GM12878 (cell line): ENCODE measurements around the gene NSUN7. TPM values are rescaled to one million over a fixed set of nuclear protein-coding genes. Genes with fewer than 3 reads are reported as not detected.
A peak's percentile ranks its signal among the peaks of the same experiment; 100 is the strongest.
"Not testable (repeated sequence)": the region's sequence is repeated elsewhere in the genome, so short reads cannot be mapped to it uniquely, and the experiment has no call there.

ENCODE experiments used
- ATAC-seq: fragments of 200-7000 bp; cut with Tn5 transposase; 3 replicates; pipeline ENCODE4 v1.9.1; 2020; ENCODE audit warnings: mild to moderate bottlenecking, moderate library complexity
- BruUV-seq: library from RNA; stranded (reverse); fragments of 400-500 nt; replicated peaks from 2 replicates; lab custom pipeline; 2021; lab: Mats Ljungman, UMichigan
- CTCF ChIA-PET: fragments of 300-600 bp; sonication (Branson Sonifier 250); formaldehyde crosslinking; extraction: SDS; loops from one replicate; lab custom pipeline; 2021; ENCODE audit warnings: inconsistent platforms; lab: Yijun Ruan, JAX
- POLR2A ChIA-PET: fragments of 350-600 bp; formaldehyde crosslinking; extraction: SDS; loops from one replicate; lab custom pipeline; 2021; ENCODE audit warnings: inconsistent platforms; lab: Charles Lee
- RAD21 ChIA-PET: fragments of 300-600 bp; sonication (Branson Sonifier 250); formaldehyde crosslinking; loops from one replicate; lab custom pipeline; 2023; ENCODE audit warnings: antibody characterized with exemption; ENCODE audit not compliant: unreplicated experiment; lab: Charles Lee
- SMC1A ChIA-PET: fragments of 300-600 bp; sonication (Branson Sonifier 250); formaldehyde crosslinking; loops from one replicate; lab custom pipeline; 2023; ENCODE audit not compliant: unreplicated experiment, uncharacterized antibody; lab: Charles Lee
- DNase-seq: peaks from one replicate; pipeline ENCODE4 v3.0.0-alpha.2; 2011; ENCODE audit warnings: low read depth, low spot score
- FAIRE-seq: peaks from 3 replicates; lab custom pipeline; 2011; peaks lifted over from hg19 to GRCh38; lab: Jason Lieb, UNC
- H2AFZ ChIP-seq: 2 replicates; pipeline ENCODE4 v1.6.0; 2011; ENCODE audit warnings: low read depth, low read length, control low read depth; ENCODE audit not compliant: control insufficient read depth
- H3K27ac ChIP-seq: 2 replicates; pipeline ENCODE4 v1.5.1; 2011; ENCODE audit warnings: control low read depth; ENCODE audit not compliant: control insufficient read depth, insufficient read depth
- H3K27me3 ChIP-seq, 2 experiments: replicated peaks in 1 of 2; 2 replicates each; pipeline versions ENCODE4 v1.6.0 to v1.6.1; 2011; ENCODE audit warnings: low read length in 1 of 2; ENCODE audit not compliant: control insufficient read depth in 2 of 2, insufficient read depth in 2 of 2
- H3K36me3 ChIP-seq, 2 experiments: 2 replicates each; pipeline ENCODE4 v1.5.1; 2011; ENCODE audit warnings: low read length in 1 of 2; ENCODE audit not compliant: control insufficient read depth in 2 of 2, insufficient read depth in 2 of 2
- H3K4me1 ChIP-seq: 2 replicates; pipeline ENCODE4 v1.6.1; 2011; ENCODE audit warnings: mild to moderate bottlenecking, low read length, moderate library complexity, mixed read lengths; ENCODE audit not compliant: control insufficient read depth, insufficient read depth
- H3K4me2 ChIP-seq: 2 replicates; pipeline ENCODE4 v1.6.0; 2011; ENCODE audit warnings: control low read depth; ENCODE audit not compliant: control insufficient read depth, insufficient read depth
- H3K4me3 ChIP-seq: fragments of 200-600 bp; sonication (generic); 2 replicates; pipeline ENCODE4 v1.5.1; 2016
- H3K79me2 ChIP-seq: 2 replicates; pipeline ENCODE4 v1.6.0; 2011; ENCODE audit warnings: low read length; ENCODE audit not compliant: control insufficient read depth, insufficient read depth
- H3K9ac ChIP-seq: 2 replicates; pipeline ENCODE4 v1.8.0; 2011; ENCODE audit warnings: low read length, control low read depth, mixed read lengths; ENCODE audit not compliant: control insufficient read depth, insufficient read depth
- H3K9me3 ChIP-seq: replicated peaks from 3 replicates; pipeline ENCODE4 v1.5.1; 2011; ENCODE audit warnings: mild to moderate bottlenecking, low read length; ENCODE audit not compliant: control insufficient read depth, insufficient read depth
- H4K20me1 ChIP-seq: 2 replicates; pipeline ENCODE4 v1.6.0; 2011; ENCODE audit not compliant: control insufficient read depth, insufficient read depth
- EP300 ChIP-seq, 2 experiments: fragments of 150-350 bp in 1 of 2; IDR thresholded peaks; 2 replicates each; pipeline ENCODE4 v1.6.1; 2011 to 2012; ENCODE audit warnings: low read depth in 2 of 2, low read length in 2 of 2, borderline replicate concordance in 1 of 2, improper control_type of control experiment in 1 of 2, inconsistent platforms in 1 of 2; ENCODE audit not compliant: control insufficient read depth in 1 of 2
- MTA3 ChIP-seq: IDR thresholded peaks from 2 replicates; pipeline ENCODE4 v1.6.1; 2012; ENCODE audit warnings: low read length, inconsistent platforms, borderline replicate concordance
- NBN ChIP-seq: fragments of 450-650 bp; IDR thresholded peaks from 2 replicates; pipeline ENCODE4 v1.6.1; 2016
- RB1 ChIP-seq: fragments of 450-650 bp; formaldehyde crosslinking; IDR thresholded peaks from 2 replicates; pipeline ENCODE4 v1.6.1; 2017; ENCODE audit warnings: mild to moderate bottlenecking, borderline replicate concordance
- RCOR1 ChIP-seq: conservative IDR thresholded peaks from 2 replicates; pipeline ENCODE4 v1.6.1; 2012; ENCODE audit warnings: low read depth, low read length, improper control_type of control experiment
- ZNF384 ChIP-seq: IDR thresholded peaks from 2 replicates; pipeline ENCODE4 v1.6.1; 2012; ENCODE audit warnings: low read depth, mild to moderate bottlenecking, low read length, improper control_type of control experiment, borderline replicate concordance
- WGBS: methylation state at CpG from one replicate; pipeline ENCODE4 v1.1.6; 2016; ENCODE audit warnings: low lambda C conversion rate; ENCODE audit not compliant: insufficient replicate concordance, insufficient coverage; ENCODE audit errors: missing lambda C conversion rate; 5-methylcytosine and 5-hydroxymethylcytosine counted together
- in situ Hi-C: fragments of 300-500 bp; cut with MboI; formaldehyde crosslinking; loops from 9 replicates; pipeline ENCODE4 v1.14.3; 2018; ENCODE audit warnings: mixed read lengths
- intact Hi-C: fragments of 100-400 bp; cut with micrococcal nuclease; formaldehyde crosslinking; loops from one replicate; pipeline ENCODE4 v1.14.2; 2022; ENCODE audit not compliant: unreplicated experiment
- polyA plus RNA-seq, 11 experiments: library from polyadenylated mRNA; depleted of rRNA in 4 of 11; unstranded in 6 of 11; stranded (reverse) in 5 of 11; fragments of >200 nt; fragmentation: Nextera tagmentation in 4 of 11; fragmentation: Illumina TruSeq in 1 of 11; extraction: Ambion mirVana in 4 of 11; extraction: Trizol in 1 of 11; gene quantifications; 1 replicate in 1 of 11; 2 replicates in 10 of 11; pipeline versions ENCODE4 v1.2.1 to v1.2.3, GENCODE V29; 2011 to 2016; ENCODE audit warnings: inconsistent platforms in 2 of 11, missing spikeins in 2 of 11, low read depth in 1 of 11
- total RNA-seq, 4 experiments: library from RNA; depleted of rRNA in 3 of 4; stranded (reverse); fragments of >200 nt in 3 of 4; fragmentation: Illumina TruSeq in 1 of 4; extraction: Trizol in 1 of 4; gene quantifications; 2 replicates each; pipeline versions ENCODE4 v1.2.1 to v1.2.3, GENCODE V29; 2013 to 2021
- TF ChIP-seq, protein P1 (sequence below): IDR thresholded peaks from 2 replicates; pipeline ENCODE4 v1.6.1; 2012; ENCODE audit warnings: low read depth, low read length, improper control_type of control experiment
- TF ChIP-seq, protein P2 (sequence below): fragments of 150-350 bp; IDR thresholded peaks from 2 replicates; pipeline ENCODE4 v1.6.1; 2014; ENCODE audit warnings: mild to moderate bottlenecking, low read depth, low read length

NSUN7 gene
- total and polyA plus RNA-seq, 10 of the 15 experiments (the other 5 are each of a cell fraction or from before 2014, with no cell fraction given) = 0.02 to 0.21 (median 0.15) TPM; not detected in 3

DNA sequence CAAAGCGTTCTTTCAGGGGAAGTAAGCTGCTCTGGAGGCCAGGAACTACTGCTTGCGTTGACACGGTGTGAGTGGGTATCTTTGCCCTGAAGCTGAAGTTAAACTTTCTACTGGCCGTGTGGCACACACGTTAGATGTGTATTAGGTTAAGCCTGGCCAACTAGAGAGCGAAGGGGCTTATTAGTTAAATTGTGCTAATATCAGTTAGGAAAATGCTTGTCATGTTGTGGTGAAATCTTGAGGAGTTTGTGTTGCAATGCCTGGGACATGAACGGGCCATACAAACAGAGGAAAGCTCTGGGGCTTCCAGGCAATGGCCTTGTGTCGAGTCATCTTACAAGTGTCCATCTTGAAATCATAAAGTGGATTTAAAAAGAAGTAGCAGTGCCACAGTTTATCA, 62.6 kb downstream of the NSUN7 start:
- Histone ChIP-seq H3K4me1 (no peaks in the 10 kb centered on the region), H3K27ac (no peak overlapping the region), H3K36me3 (no peaks in the 10 kb centered on the region; a peak in 1 of 4 replicates), H3K9me3 (no peaks in the 10 kb centered on the region)
- in situ Hi-C loops (no loop called here), intact Hi-C loops (no loop called here)
- SMC1A ChIA-PET = interaction anchor here (1.2 to 1.4 kb wide), 2 partner anchors 28 to 65 kb away, joined by 3 read pairs; no protein-coding TSS in a partner anchor
- TF ChIP-seq RB1 (no peak), ZNF384 (no peak), NBN (no peak), RCOR1 (no peak), MTA3 (no peak)
- TF ChIP-seq, all 136 proteins: peak for 0
- no peak for ATAC-seq
- Histone ChIP-seq H4K20me1 (no peaks in the 10 kb centered on the region), H2AFZ (no peak overlapping the region), H3K27me3 (no peaks in the 10 kb centered on the region), H3K79me2 (no peaks in the 10 kb centered on the region), H3K4me2 (no peak overlapping the region), H3K9ac (no peak overlapping the region), H3K4me3 (no peak overlapping the region)
- DNase-seq = no peak
- no TSS peak for BruUV-seq
- CTCF ChIA-PET = interaction anchor here (0.6 to 1.6 kb wide), 2 partner anchors 30 to 75 kb away, joined by 3 to 4 read pairs; no protein-coding TSS in a partner anchor
- RAD21 ChIA-PET = no interaction called here
- WGBS = 85% methylated on average over 8 of the region's 8 CpGs
- POLR2A ChIA-PET = no interaction called here
- FAIRE-seq = no peak

DNA sequence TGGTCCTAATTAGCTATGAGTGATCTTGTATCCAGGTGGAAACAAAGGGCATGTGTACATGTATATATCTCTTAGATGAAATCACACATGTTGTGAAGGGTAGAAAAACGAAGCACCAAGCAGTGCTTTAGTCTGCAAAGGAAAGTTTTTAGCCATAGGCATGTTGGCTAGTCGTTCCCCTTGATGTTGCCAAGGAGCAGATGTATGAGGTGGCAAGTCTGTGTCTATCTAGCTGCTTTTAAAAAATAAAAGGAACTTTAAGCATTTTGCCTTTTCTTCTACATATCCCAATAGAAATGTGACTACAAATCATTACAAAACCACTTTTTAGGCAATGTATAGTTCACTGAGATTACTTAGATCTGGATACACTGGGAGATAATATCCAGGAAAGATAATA, 63.1 kb downstream of the NSUN7 start:
- FAIRE-seq (peak; percentile 47), DNase-seq (no peak), ATAC-seq (no peak)
- in situ Hi-C loops = no loop called here
- no peaks in the 10 kb centered on the region for H3K79me2 ChIP-seq
- no peaks in the 10 kb centered on the region for H3K27me3 ChIP-seq
- no peak for TF ChIP-seq EP300 (IDR thresholded peaks at IDR 0.05; ENCODE audit: borderline replicate concordance in 1 of 2, control insufficient read depth in 1 of 2, low read depth in 2 of 2, low read length in 2 of 2)
- TF ChIP-seq, protein P1, sequence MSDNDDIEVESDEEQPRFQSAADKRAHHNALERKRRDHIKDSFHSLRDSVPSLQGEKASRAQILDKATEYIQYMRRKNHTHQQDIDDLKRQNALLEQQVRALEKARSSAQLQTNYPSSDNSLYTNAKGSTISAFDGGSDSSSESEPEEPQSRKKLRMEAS = no peak
- TF ChIP-seq, protein P2, sequence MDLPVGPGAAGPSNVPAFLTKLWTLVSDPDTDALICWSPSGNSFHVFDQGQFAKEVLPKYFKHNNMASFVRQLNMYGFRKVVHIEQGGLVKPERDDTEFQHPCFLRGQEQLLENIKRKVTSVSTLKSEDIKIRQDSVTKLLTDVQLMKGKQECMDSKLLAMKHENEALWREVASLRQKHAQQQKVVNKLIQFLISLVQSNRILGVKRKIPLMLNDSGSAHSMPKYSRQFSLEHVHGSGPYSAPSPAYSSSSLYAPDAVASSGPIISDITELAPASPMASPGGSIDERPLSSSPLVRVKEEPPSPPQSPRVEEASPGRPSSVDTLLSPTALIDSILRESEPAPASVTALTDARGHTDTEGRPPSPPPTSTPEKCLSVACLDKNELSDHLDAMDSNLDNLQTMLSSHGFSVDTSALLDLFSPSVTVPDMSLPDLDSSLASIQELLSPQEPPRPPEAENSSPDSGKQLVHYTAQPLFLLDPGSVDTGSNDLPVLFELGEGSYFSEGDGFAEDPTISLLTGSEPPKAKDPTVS = no peak
- H3K4me1 ChIP-seq = no peaks in the 10 kb centered on the region
- SMC1A ChIA-PET = interaction anchor here (1.2 to 1.4 kb wide), 2 partner anchors 29 to 65 kb away, joined by 3 read pairs; no protein-coding TSS in a partner anchor
- 23% methylated on average over 2 of the region's 2 CpGs for WGBS
- H3K9ac ChIP-seq = no peak overlapping the region
- RAD21 ChIA-PET = no interaction called here
- POLR2A ChIA-PET = no interaction called here
- no peak overlapping the region for H3K4me2 ChIP-seq
- intact Hi-C loops = no loop called here
- H3K27ac ChIP-seq = no peak overlapping the region
- no peaks in the 10 kb centered on the region for H4K20me1 ChIP-seq
- CTCF ChIA-PET = interaction anchor here (1.6 kb wide), 1 partner anchor 30 kb away, joined by 4 read pairs; no protein-coding TSS in a partner anchor
- H3K9me3 ChIP-seq = no peaks in the 10 kb centered on the region
- BruUV-seq = no TSS peak
- H3K36me3 ChIP-seq = no peaks in the 10 kb centered on the region; a peak in 1 of 4 replicates
- H2AFZ ChIP-seq = no peak overlapping the region
- H3K4me3 ChIP-seq = no peak overlapping the region

DNA sequence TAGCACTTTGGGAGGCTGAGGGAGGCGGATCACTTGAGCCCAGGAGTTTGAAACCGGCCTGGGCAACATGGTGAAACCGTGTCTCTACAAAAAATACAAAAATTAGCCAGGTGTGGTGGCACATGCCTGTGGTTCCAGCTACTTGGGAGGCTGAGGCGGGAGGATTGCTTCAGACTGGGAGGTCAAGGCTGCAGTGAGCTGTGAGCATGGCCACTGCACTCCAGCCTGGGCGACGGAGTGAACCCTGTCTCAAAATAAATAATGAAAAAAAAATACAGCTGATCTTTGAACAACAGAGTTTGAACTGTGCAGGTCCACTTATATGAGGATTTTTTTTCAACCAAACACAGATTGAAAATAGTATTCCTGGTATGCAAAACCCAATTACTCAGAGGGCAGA, 67.4 kb downstream of the NSUN7 start:
- ATAC-seq, RAD21 ChIA-PET, H3K4me1 ChIP-seq, H3K79me2 ChIP-seq, SMC1A ChIA-PET, H2AFZ ChIP-seq, H3K27ac ChIP-seq, H3K9ac ChIP-seq, FAIRE-seq, H3K9me3 ChIP-seq, in situ Hi-C loops, H3K4me3 ChIP-seq, H3K36me3 ChIP-seq, POLR2A ChIA-PET, intact Hi-C loops, CTCF ChIA-PET, H4K20me1 ChIP-seq, H3K4me2 ChIP-seq, BruUV-seq, DNase-seq, H3K27me3 ChIP-seq: not testable (repeated sequence)
- 78% methylated on average over 6 of the region's 6 CpGs for WGBS
